GM19025 (cell line): ENCODE data around the gene ATP5F1A.

Source experiments
- ATAC-seq: cut with Tn5 transposase; IDR thresholded peaks from one replicate; pipeline ENCODE4 v1.9.1; 2021; ENCODE audit warnings: mild to moderate bottlenecking, low read depth, moderate library complexity; ENCODE audit not compliant: unreplicated experiment

The ATP5F1A gene

GRCh38 chr18:46073474-46074331, 24.4 kb downstream of the ATP5F1A start:
- ATAC-seq, result no peak

GRCh38 chr18:46072959-46073358, 25.1 kb downstream of the ATP5F1A start:
- no peak for ATAC-seq

- ATAC-seq, result no peak
Observed at GRCh38 chr18:46072376-46072867, 25.7 kb downstream of the ATP5F1A start.

GRCh38 chr18:46071653-46072375, 26.3 kb downstream of the ATP5F1A start, which contains the start of gene PSTPIP2:
Gene PSTPIP2 (minus strand): TSS chr18:46072260. CDS start chr18:46072188, 72 bp downstream.
- ATAC-seq, result peak; percentile 59

GRCh38 chr18:46070815-46071652, 27.1 kb downstream of the ATP5F1A start:
- no peak for ATAC-seq

- no peak for ATAC-seq
Observed at GRCh38 chr18:46070232-46070631, 27.9 kb downstream of the ATP5F1A start.

- ATAC-seq, result no peak
Observed at GRCh38 chr18:46069524-46069923, 28.6 kb downstream of the ATP5F1A start.

- no peak for ATAC-seq
Observed at GRCh38 chr18:46068763-46069162, 29.3 kb downstream of the ATP5F1A start.

GRCh38 chr18:46067438-46068007, 30.6 kb downstream of the ATP5F1A start:
- no peak for ATAC-seq

- ATAC-seq, result no peak
Observed at GRCh38 chr18:46062781-46063180, 35.3 kb downstream of the ATP5F1A start.

GRCh38 chr18:46061796-46062195, 36.3 kb downstream of the ATP5F1A start:
- ATAC-seq, result no peak

- ATAC-seq, result no peak
Observed at GRCh38 chr18:46061387-46061786, 36.7 kb downstream of the ATP5F1A start.

GRCh38 chr18:46060359-46060841, 37.7 kb downstream of the ATP5F1A start:
- no peak for ATAC-seq

GRCh38 chr18:46055838-46056230, 42.3 kb downstream of the ATP5F1A start:
- ATAC-seq, result no peak

GRCh38 chr18:46054956-46055837, 42.9 kb downstream of the ATP5F1A start:
- no peak for ATAC-seq

- no peak for ATAC-seq
Observed at GRCh38 chr18:46053368-46054095, 44.6 kb downstream of the ATP5F1A start.

GRCh38 chr18:46051731-46052461, 46.2 kb downstream of the ATP5F1A start:
- ATAC-seq, result no peak

- no peak for ATAC-seq
Observed at GRCh38 chr18:46050268-46050667, 47.8 kb downstream of the ATP5F1A start.
